ENCODE data around the gene CDK9. TPM values are rescaled to one million over a fixed set of nuclear protein-coding genes. Genes with fewer than 3 reads are reported as not detected.
"Not testable (repeated sequence)": the region's sequence is repeated elsewhere in the genome, so short reads cannot be mapped to it uniquely, and the experiment has no call there.

CDK9 gene
- total RNA-seq, 2 experiments from 2014 or later: 132 to 136 TPM

- no peaks in the 10 kb centered on the region for H3K27me3 Mint-ChIP-seq (ENCODE audit: low read depth)
- no peak for ATAC-seq
- no peak overlapping the region for H3K4me3 Mint-ChIP-seq
- H3K9me3 Mint-ChIP-seq (ENCODE audit: insufficient read depth): no peaks in the 10 kb centered on the region
- ChIA-PET POLR2A (interaction anchor here (0.6 kb wide), 1 partner anchor 17 kb away, joined by 3 read pairs; no protein-coding TSS in a partner anchor), CTCF (interaction anchor here (1.1 kb wide), 1 partner anchor 18 kb away, joined by 3 read pairs; the partner anchor contains the start of gene TOR2A)
- peak overlapping the region; percentile 65 for H3K27ac Mint-ChIP-seq
- peaks cover 46% of the 10 kb centered on the region for H3K36me3 Mint-ChIP-seq (ENCODE audit: low read depth)
- H3K4me1 Mint-ChIP-seq (ENCODE audit: low read depth): peaks cover 9% of the 10 kb centered on the region
- no peak for DNase-seq
Observed at GRCh38 chr9:127753148-127753547, 32.7 kb upstream of the CDK9 start.

- DNase-seq (no peak), ATAC-seq (no peak)
- Mint-ChIP-seq H3K9me3 (ENCODE audit: insufficient read depth) (no peaks in the 10 kb centered on the region), H3K27me3 (ENCODE audit: low read depth) (no peaks in the 10 kb centered on the region), H3K27ac (no peak overlapping the region), H3K4me3 (no peak overlapping the region), H3K4me1 (ENCODE audit: low read depth) (peaks cover 6% of the 10 kb centered on the region), H3K36me3 (ENCODE audit: low read depth) (peaks cover 44% of the 10 kb centered on the region)
- POLR2A ChIA-PET: no interaction called here
- CTCF ChIA-PET: interaction anchor here (1.1 kb wide), 1 partner anchor 19 kb away, joined by 3 read pairs; the partner anchor contains the start of gene TOR2A
Observed at GRCh38 chr9:127753622-127754021, 32.2 kb upstream of the CDK9 start.

GRCh38 chr9:127754099-127755060, 31.5 kb upstream of the CDK9 start:
- DNase-seq: no peak
- Mint-ChIP-seq H3K4me1 (ENCODE audit: low read depth) (peaks cover 4% of the 10 kb centered on the region), H3K27me3 (ENCODE audit: low read depth) (no peaks in the 10 kb centered on the region), H3K36me3 (ENCODE audit: low read depth) (peaks cover 43% of the 10 kb centered on the region), H3K27ac (no peak overlapping the region), H3K4me3 (no peak overlapping the region), H3K9me3 (ENCODE audit: insufficient read depth) (no peaks in the 10 kb centered on the region)
- ChIA-PET POLR2A (no interaction called here), CTCF (no interaction called here)
- ATAC-seq: no peak

- Mint-ChIP-seq H3K9me3 (ENCODE audit: insufficient read depth) (no peaks in the 10 kb centered on the region), H3K36me3 (ENCODE audit: low read depth) (peaks cover 40% of the 10 kb centered on the region), H3K27ac (no peak overlapping the region), H3K4me3 (no peak overlapping the region), H3K4me1 (ENCODE audit: low read depth) (peaks cover 4% of the 10 kb centered on the region), H3K27me3 (ENCODE audit: low read depth) (no peaks in the 10 kb centered on the region)
- ATAC-seq: no peak
- no peak for DNase-seq
- POLR2A ChIA-PET: no interaction called here
- CTCF ChIA-PET: interaction anchor here (1.0 kb wide), 1 partner anchor 15 kb away, joined by 3 read pairs; no protein-coding TSS in a partner anchor
Observed at GRCh38 chr9:127755061-127756060, 30.5 kb upstream of the CDK9 start.

GRCh38 chr9:127756233-127756632, 29.6 kb upstream of the CDK9 start:
- H3K4me3 Mint-ChIP-seq: no peak overlapping the region
- no peaks in the 10 kb centered on the region for H3K9me3 Mint-ChIP-seq (ENCODE audit: insufficient read depth)
- ChIA-PET POLR2A (no interaction called here), CTCF (interaction anchor here (1.0 kb wide), 1 partner anchor 14 kb away, joined by 3 read pairs; no protein-coding TSS in a partner anchor)
- no peaks in the 10 kb centered on the region for H3K27me3 Mint-ChIP-seq (ENCODE audit: low read depth)
- H3K36me3 Mint-ChIP-seq (ENCODE audit: low read depth): peaks cover 37% of the 10 kb centered on the region
- no peak overlapping the region for H3K27ac Mint-ChIP-seq
- peaks cover 2% of the 10 kb centered on the region for H3K4me1 Mint-ChIP-seq (ENCODE audit: low read depth)
- ATAC-seq: no peak
- DNase-seq: no peak

GRCh38 chr9:127756776-127757175, 29.1 kb upstream of the CDK9 start:
- not testable (repeated sequence) for H3K27me3 Mint-ChIP-seq (ENCODE audit: low read depth); H3K27ac Mint-ChIP-seq; H3K4me1 Mint-ChIP-seq (ENCODE audit: low read depth); DNase-seq; H3K4me3 Mint-ChIP-seq; H3K9me3 Mint-ChIP-seq (ENCODE audit: insufficient read depth); ATAC-seq
- POLR2A ChIA-PET: interaction anchor here (0.5 to 0.6 kb wide), 3 partner anchors 12 to 80 kb away, joined by 3 read pairs; no protein-coding TSS in a partner anchor
- CTCF ChIA-PET: interaction anchor here (1.2 kb wide), 1 partner anchor 22 kb away, joined by 4 read pairs; the partner anchor contains the start of gene TOR2A
- peaks cover 35% of the 10 kb centered on the region for H3K36me3 Mint-ChIP-seq (ENCODE audit: low read depth)

GRCh38 chr9:127758843-127759242, 27.0 kb upstream of the CDK9 start:
- peak overlapping the region; percentile 37 for H3K27ac Mint-ChIP-seq
- ATAC-seq: no peak
- ChIA-PET CTCF (interaction anchor here (0.7 kb wide), 1 partner anchor 27 kb away, joined by 3 read pairs; the partner anchor contains the start of gene CDK9), POLR2A (interaction anchor here (0.6 kb wide), 1 partner anchor 26 kb away, joined by 3 read pairs; no protein-coding TSS in a partner anchor)
- DNase-seq: no peak
- H3K36me3 Mint-ChIP-seq (ENCODE audit: low read depth): peaks cover 43% of the 10 kb centered on the region
- no peaks in the 10 kb centered on the region for H3K27me3 Mint-ChIP-seq (ENCODE audit: low read depth)
- no peaks in the 10 kb centered on the region for H3K9me3 Mint-ChIP-seq (ENCODE audit: insufficient read depth)
- no peak overlapping the region for H3K4me3 Mint-ChIP-seq
- H3K4me1 Mint-ChIP-seq (ENCODE audit: low read depth): peaks cover 13% of the 10 kb centered on the region

- Mint-ChIP-seq H3K9me3 (ENCODE audit: insufficient read depth) (no peaks in the 10 kb centered on the region), H3K36me3 (ENCODE audit: low read depth) (peaks cover 63% of the 10 kb centered on the region), H3K4me3 (no peak overlapping the region), H3K4me1 (ENCODE audit: low read depth) (peaks cover 31% of the 10 kb centered on the region), H3K27ac (no peak overlapping the region), H3K27me3 (ENCODE audit: low read depth) (no peaks in the 10 kb centered on the region)
- POLR2A ChIA-PET: interaction anchor here (0.6 kb wide), 1 partner anchor 15 kb away, joined by 3 read pairs; no protein-coding TSS in a partner anchor
- ATAC-seq (no peak), DNase-seq (no peak)
- CTCF ChIA-PET: interaction anchor here (0.7 to 1.0 kb wide), 2 partner anchors 26 to 109 kb away, joined by 4 read pairs; partner anchors contain the start of gene TOR2A
Observed at GRCh38 chr9:127761061-127761460, 24.8 kb upstream of the CDK9 start.

GRCh38 chr9:127761491-127761956, 24.3 kb upstream of the CDK9 start:
- ChIA-PET CTCF (interaction anchor here (0.7 to 1.0 kb wide), 2 partner anchors 27 to 108 kb away, joined by 4 read pairs; partner anchors contain the start of gene TOR2A), POLR2A (interaction anchor here (0.6 to 1.2 kb wide), 2 partner anchors 10 to 15 kb away, joined by 3 to 4 read pairs; no protein-coding TSS in a partner anchor)
- no peak for ATAC-seq
- peaks cover 35% of the 10 kb centered on the region for H3K4me1 Mint-ChIP-seq (ENCODE audit: low read depth)
- H3K9me3 Mint-ChIP-seq (ENCODE audit: insufficient read depth): no peaks in the 10 kb centered on the region
- peaks cover 68% of the 10 kb centered on the region for H3K36me3 Mint-ChIP-seq (ENCODE audit: low read depth)
- DNase-seq: no peak
- no peak overlapping the region for H3K27ac Mint-ChIP-seq
- no peaks in the 10 kb centered on the region for H3K27me3 Mint-ChIP-seq (ENCODE audit: low read depth)
- H3K4me3 Mint-ChIP-seq: no peak overlapping the region

GRCh38 chr9:127762111-127762676, 23.6 kb upstream of the CDK9 start:
- H3K27ac Mint-ChIP-seq: peak overlapping the region; percentile 56
- peaks cover 41% of the 10 kb centered on the region for H3K4me1 Mint-ChIP-seq (ENCODE audit: low read depth)
- DNase-seq (no peak), ATAC-seq (no peak)
- CTCF ChIA-PET: interaction anchor here (5.8 kb wide), 1 partner anchor 107 kb away, joined by 47 read pairs; no protein-coding TSS in a partner anchor
- H3K9me3 Mint-ChIP-seq (ENCODE audit: insufficient read depth): no peaks in the 10 kb centered on the region
- POLR2A ChIA-PET: interaction anchor here (1.0 to 1.3 kb wide), 3 partner anchors 9 to 108 kb away, joined by 3 to 4 read pairs (median 3); no protein-coding TSS in a partner anchor
- H3K27me3 Mint-ChIP-seq (ENCODE audit: low read depth): no peaks in the 10 kb centered on the region
- peaks cover 71% of the 10 kb centered on the region for H3K36me3 Mint-ChIP-seq (ENCODE audit: low read depth)
- no peak overlapping the region for H3K4me3 Mint-ChIP-seq
